AG08396 (cell line): ENCODE data around the gene VEGFA.
A peak's percentile ranks its signal among the peaks of the same experiment; 100 is the strongest.

Experiments
- DNase-seq: peaks from one replicate; pipeline ENCODE4 v3.0.0; 2012; ENCODE audit warnings: low spot score, mixed read lengths

Gene VEGFA

GRCh38 chr6:43772681-43773049 is 2.7 kb downstream of the VEGFA start:
- DNase-seq, result no peak

- peak; percentile 78 for DNase-seq
Observed at GRCh38 chr6:43773050-43773979, 3.3 kb downstream of the VEGFA start.

- no peak for DNase-seq
Observed at GRCh38 chr6:43773980-43774775, 4.2 kb downstream of the VEGFA start.

GRCh38 chr6:43774776-43775534 is 4.9 kb downstream of the VEGFA start:
- DNase-seq, result peak; percentile 91

- no peak for DNase-seq
Observed at GRCh38 chr6:43775535-43775885, 5.5 kb downstream of the VEGFA start.

- no peak for DNase-seq
Observed at GRCh38 chr6:43776115-43776798, 6.2 kb downstream of the VEGFA start.

- DNase-seq, result no peak
Observed at GRCh38 chr6:43776799-43777776, 7.1 kb downstream of the VEGFA start.

- no peak for DNase-seq
Observed at GRCh38 chr6:43778131-43778855, 8.3 kb downstream of the VEGFA start.

GRCh38 chr6:43778976-43779851 is 9.2 kb downstream of the VEGFA start:
- DNase-seq, result no peak

GRCh38 chr6:43779852-43780236 is 9.8 kb downstream of the VEGFA start:
- DNase-seq, result no peak

- DNase-seq, result no peak
Observed at GRCh38 chr6:43780293-43780692, 10.3 kb downstream of the VEGFA start.

- no peak for DNase-seq
Observed at GRCh38 chr6:43780941-43781928, 11.2 kb downstream of the VEGFA start.

GRCh38 chr6:43781941-43782704 is 12.1 kb downstream of the VEGFA start:
- DNase-seq, result no peak

GRCh38 chr6:43782764-43783513 is 12.9 kb downstream of the VEGFA start:
- DNase-seq, result no peak

GRCh38 chr6:43784049-43784855 is 14.2 kb downstream of the VEGFA start:
- DNase-seq, result no peak
